H9 (cell line): ENCODE data around the gene TMEM235. TPM values are rescaled to one million over a fixed set of nuclear protein-coding genes. Genes with fewer than 3 reads are reported as not detected.

Source experiments
- DNase-seq: peaks from one replicate; pipeline ENCODE4 v3.0.0-alpha.2; 2017
- H2AFZ ChIP-seq: one replicate; pipeline ENCODE4 v1.6.1; 2013; ENCODE audit warnings: mild to moderate bottlenecking, low read length, control low read depth, moderate library complexity
- H2AK5ac ChIP-seq: 2 replicates; pipeline ENCODE4 v1.6.1; 2013; ENCODE audit warnings: low read length, control low read depth, mixed read lengths; ENCODE audit not compliant: insufficient read length
- H2BK120ac ChIP-seq: one replicate; pipeline ENCODE4 v1.6.1; 2013; ENCODE audit warnings: low read depth, mild to moderate bottlenecking, low read length, control low read depth, inconsistent platforms; ENCODE audit not compliant: poor library complexity, severe bottlenecking
- H2BK12ac ChIP-seq: 2 replicates; pipeline ENCODE4 v1.6.1; 2013; ENCODE audit warnings: low read length, control low read depth, mixed read lengths, low read depth; ENCODE audit not compliant: insufficient read length
- H2BK15ac ChIP-seq: 2 replicates; pipeline ENCODE4 v1.6.1; 2013; ENCODE audit warnings: low read depth, low read length, control low read depth
- H2BK20ac ChIP-seq: one replicate; pipeline ENCODE4 v1.6.1; 2013; ENCODE audit warnings: low read depth, mild to moderate bottlenecking, low read length, control low read depth, inconsistent platforms; ENCODE audit not compliant: poor library complexity, severe bottlenecking
- H2BK5ac ChIP-seq: 2 replicates; pipeline ENCODE4 v1.6.1; 2013; ENCODE audit warnings: low read length, control low read depth, mixed read lengths; ENCODE audit not compliant: insufficient read length
- H3K14ac ChIP-seq: 2 replicates; pipeline ENCODE4 v1.6.1; 2013; ENCODE audit warnings: low read length, control low read depth; ENCODE audit not compliant: insufficient read depth
- H3K18ac ChIP-seq: 2 replicates; pipeline ENCODE4 v1.6.1; 2013; ENCODE audit warnings: low read depth, mild to moderate bottlenecking, mixed read lengths, low read length, control low read depth; ENCODE audit not compliant: insufficient read length
- H3K23ac ChIP-seq: 2 replicates; pipeline ENCODE4 v1.6.1; 2013; ENCODE audit warnings: low read length, control low read depth, mixed read lengths, low read depth; ENCODE audit not compliant: insufficient read length
- H3K23me2 ChIP-seq: 2 replicates; pipeline ENCODE4 v1.6.1; 2013; ENCODE audit warnings: low read depth, mild to moderate bottlenecking, mixed read lengths, low read length, control low read depth; ENCODE audit not compliant: insufficient read length, poor library complexity, severe bottlenecking
- H3K27ac ChIP-seq: 2 replicates; pipeline ENCODE4 v1.5.1; 2013; ENCODE audit warnings: low read length, control low read depth, mixed read lengths, low read depth; ENCODE audit not compliant: insufficient read length
- H3K27me3 ChIP-seq: 2 replicates; pipeline ENCODE4 v1.6.1; 2013; ENCODE audit warnings: low read length, control low read depth, inconsistent platforms; ENCODE audit not compliant: insufficient read depth
- H3K4ac ChIP-seq: 2 replicates; pipeline ENCODE4 v1.6.1; 2013; ENCODE audit warnings: low read depth, mild to moderate bottlenecking, control low read depth, inconsistent platforms, low read length, moderate library complexity
- H3K4me1 ChIP-seq: 2 replicates; pipeline ENCODE4 v1.6.1; 2013; ENCODE audit warnings: low read length, control low read depth, inconsistent platforms; ENCODE audit not compliant: insufficient read depth
- H3K4me2 ChIP-seq: 2 replicates; pipeline ENCODE4 v1.6.1; 2013; ENCODE audit warnings: low read length, control low read depth, mixed read lengths; ENCODE audit not compliant: insufficient read length, insufficient read depth
- H3K56ac ChIP-seq: 2 replicates; pipeline ENCODE4 v1.6.1; 2013; ENCODE audit warnings: low read depth, mild to moderate bottlenecking, mixed read lengths, low read length, control low read depth; ENCODE audit not compliant: insufficient read length
- H3K79me1 ChIP-seq: 2 replicates; pipeline ENCODE4 v1.6.1; 2013; ENCODE audit warnings: low read depth, mild to moderate bottlenecking, moderate library complexity, low read length, control low read depth, inconsistent platforms; ENCODE audit not compliant: insufficient read depth, poor library complexity, severe bottlenecking
- H3K79me2 ChIP-seq: 2 replicates; pipeline ENCODE4 v1.6.1; 2013; ENCODE audit warnings: low read length, control low read depth, inconsistent platforms; ENCODE audit not compliant: insufficient read depth
- H3K9ac ChIP-seq: 2 replicates; pipeline ENCODE4 v1.6.1; 2013; ENCODE audit warnings: low read length, control low read depth, mixed read lengths; ENCODE audit not compliant: insufficient read length; ENCODE audit errors: extremely low read depth
- H3K9me3 ChIP-seq: one replicate; pipeline ENCODE4 v1.6.1; 2013; ENCODE audit warnings: low read depth, low read length, inconsistent platforms; ENCODE audit not compliant: control insufficient read depth
- H3T11ph ChIP-seq: one replicate; pipeline ENCODE4 v1.6.1; 2013; ENCODE audit warnings: mild to moderate bottlenecking, low read length, control low read depth, inconsistent platforms
- H4K20me1 ChIP-seq: one replicate; pipeline ENCODE4 v1.6.1; 2013; ENCODE audit not compliant: control insufficient read depth, insufficient read length, insufficient read depth
- H4K5ac ChIP-seq: 2 replicates; pipeline ENCODE4 v1.6.1; 2013; ENCODE audit warnings: low read depth, mild to moderate bottlenecking, mixed read lengths, low read length, control low read depth; ENCODE audit not compliant: insufficient read length
- H4K8ac ChIP-seq: replicated peaks from 2 replicates; pipeline ENCODE4 v1.6.1; 2013; ENCODE audit warnings: low read length, control low read depth, mixed read lengths, low read depth; ENCODE audit not compliant: insufficient read length
- H4K91ac ChIP-seq: 2 replicates; pipeline ENCODE4 v1.6.1; 2013; ENCODE audit warnings: low read depth, mild to moderate bottlenecking, moderate library complexity, mixed read lengths, low read length, control low read depth; ENCODE audit not compliant: insufficient read length
- H3K27ac Mint-ChIP-seq, 3 experiments: 2 replicates in 2 of 3; 3 replicates in 1 of 3; pipeline ENCODE4 v1.8.0; 2020 to 2021; ENCODE audit warnings: mixed read lengths in 3 of 3, mild to moderate bottlenecking in 1 of 3, moderate library complexity in 1 of 3
- H3K27me3 Mint-ChIP-seq: 2 replicates; pipeline ENCODE4 v1.8.0; 2021; ENCODE audit warnings: low read depth, mild to moderate bottlenecking, moderate library complexity, mixed read lengths
- H3K36me3 Mint-ChIP-seq, 3 experiments: 2 replicates in 2 of 3; 3 replicates in 1 of 3; pipeline ENCODE4 v1.8.0; 2020 to 2021; ENCODE audit warnings: low read depth in 3 of 3, mixed read lengths in 3 of 3; ENCODE audit not compliant: insufficient read depth in 1 of 3
- H3K4me1 Mint-ChIP-seq, 2 experiments: 2 replicates each; pipeline ENCODE4 v1.8.0; 2020; ENCODE audit warnings: mixed read lengths in 2 of 2
- H3K4me3 Mint-ChIP-seq, 2 experiments: 2 replicates in 1 of 2; 3 replicates in 1 of 2; pipeline ENCODE4 v1.8.0; 2020 to 2021; ENCODE audit warnings: mild to moderate bottlenecking in 2 of 2, mixed read lengths in 2 of 2, moderate library complexity in 1 of 2
- H3K9me3 Mint-ChIP-seq, 2 experiments: 2 replicates in 1 of 2; 3 replicates in 1 of 2; pipeline ENCODE4 v1.8.0; 2020; ENCODE audit warnings: mild to moderate bottlenecking in 2 of 2, mixed read lengths in 2 of 2, moderate library complexity in 1 of 2
- CTCF ChIP-seq: fragments of 200-600 bp; sonication (generic); conservative IDR thresholded peaks from 3 replicates; pipeline ENCODE4 v1.8.0; 2021; ENCODE audit warnings: antibody characterized with exemption, mild to moderate bottlenecking
- WGBS: extraction: QIAGEN DNeasy Blood & Tissue Kit; methylation state at CpG from one replicate; pipeline ENCODE4 v1.1.7; 2013; ENCODE audit warnings: missing lambda C conversion rate, low lambda C conversion rate, mixed read lengths; ENCODE audit not compliant: insufficient read length; ENCODE audit errors: extremely low coverage; 5-methylcytosine and 5-hydroxymethylcytosine counted together
- total RNA-seq: library from RNA; stranded (reverse); gene quantifications from 2 replicates; pipeline ENCODE4 v1.2.1, GENCODE V29; 2021

TMEM235 gene
- total RNA-seq, 1 experiment from 2014 or later = 0.28 TPM

- H3K27ac Mint-ChIP-seq = peak overlapping the region in 1 of 3 experiments; percentile 34; a peak in 1 of 7 replicates
- no peak overlapping the region for H3K4ac ChIP-seq
- WGBS = no CpG with 5 or more reads among the region's 6 CpGs
These were observed 20.3 kb downstream of the TMEM235 start for GRCh38 chr17:78251773-78252103.

More at GRCh38 chr17:78251773-78252103, 20.3 kb downstream of the TMEM235 start:
- H4K5ac ChIP-seq = no peak overlapping the region
- no peak overlapping the region for H2BK120ac ChIP-seq
- H3K27me3 ChIP-seq = no peaks in the 10 kb centered on the region
- H3K27me3 Mint-ChIP-seq = peaks cover 1% of the 10 kb centered on the region; the same call in 1 of the 2 replicates
- H2BK5ac ChIP-seq = no peak overlapping the region
- H3K4me2 ChIP-seq = no peak overlapping the region
- H3K4me1 Mint-ChIP-seq = peaks cover 23 to 47% of the 10 kb centered on the region in 2 experiments
- H3K36me3 Mint-ChIP-seq = no peaks in the 10 kb centered on the region
- H3K79me2 ChIP-seq = no peaks in the 10 kb centered on the region
- no peak overlapping the region for H2AFZ ChIP-seq
- H4K20me1 ChIP-seq = no peaks in the 10 kb centered on the region
- no peak overlapping the region for H2BK12ac ChIP-seq
- H3K18ac ChIP-seq = no peak overlapping the region
- H3K14ac ChIP-seq = no peak overlapping the region
- no peaks in the 10 kb centered on the region for H3K23me2 ChIP-seq
- H3K79me1 ChIP-seq = no peaks in the 10 kb centered on the region
- no peak overlapping the region for H4K91ac ChIP-seq
- H2AK5ac ChIP-seq = no peak overlapping the region
- no peak for TF ChIP-seq CTCF
- no peak overlapping the region for H2BK20ac ChIP-seq
- H3K4me3 Mint-ChIP-seq = no peak overlapping the region
- no peak overlapping the region for H3K56ac ChIP-seq
- no peak overlapping the region for H3K9ac ChIP-seq
- no peak overlapping the region for H3K23ac ChIP-seq
- peaks cover 3% of the 10 kb centered on the region; the same call in 1 of the 2 replicates for H3K4me1 ChIP-seq
- no peak for DNase-seq
- H3K27ac ChIP-seq = no peak overlapping the region
- no peaks in the 10 kb centered on the region for H3K9me3 ChIP-seq
- H2BK15ac ChIP-seq = peak overlapping the region; percentile 19; the same call in 1 of the 2 replicates
- H3K9me3 Mint-ChIP-seq = peaks cover 3% of the 10 kb centered on the region in 2 experiments; a peak in 2 of 5 replicates
- no peak overlapping the region for H3T11ph ChIP-seq
- no peak overlapping the region for H4K8ac ChIP-seq
